HG02571 (cell line): Measurements from ENCODE around the gene CELF5.
"Not testable (repeated sequence)": the region's sequence is repeated elsewhere in the genome, so short reads cannot be mapped to it uniquely, and the experiment has no call there.

Experiments
- ATAC-seq: cut with Tn5 transposase; IDR thresholded peaks from one replicate; pipeline ENCODE4 v1.9.1; 2021; ENCODE audit warnings: mild to moderate bottlenecking, moderate library complexity; ENCODE audit not compliant: unreplicated experiment

CELF5 gene

DNA sequence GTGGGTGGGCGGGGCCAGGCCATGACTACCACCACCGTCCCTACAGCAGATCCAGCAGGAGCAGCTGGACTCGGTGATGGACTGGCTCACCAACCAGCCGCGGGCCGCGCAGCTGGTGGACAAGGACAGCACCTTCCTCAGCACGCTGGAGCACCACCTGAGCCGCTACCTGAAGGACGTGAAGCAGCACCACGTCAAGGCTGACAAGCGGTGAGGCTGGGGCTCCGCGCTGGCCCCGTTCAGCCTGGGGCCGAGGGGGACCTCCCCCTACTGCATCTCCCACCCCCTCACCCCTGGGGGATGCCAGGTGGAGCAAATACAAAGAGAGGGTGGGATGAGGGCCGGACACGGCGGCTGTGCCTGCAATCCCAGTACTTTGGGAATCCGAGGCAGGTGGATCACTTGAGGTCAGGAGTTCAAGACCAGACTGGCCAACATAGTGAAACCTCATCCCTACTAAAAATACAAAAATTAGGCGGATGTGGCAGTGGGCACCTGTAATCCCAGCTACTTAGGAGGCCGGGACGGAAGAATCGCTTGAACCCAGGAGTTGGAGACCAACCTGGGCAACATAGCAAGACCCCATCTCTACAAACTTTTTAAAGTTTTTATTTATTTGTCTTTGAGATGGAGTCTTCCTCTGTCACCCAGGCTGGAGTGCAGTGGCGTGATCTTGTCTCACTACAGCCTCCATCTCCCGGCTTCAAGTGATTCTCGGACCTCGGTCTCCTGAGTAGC, 18.1 kb upstream of the CELF5 start:
- ATAC-seq, result no peak

DNA sequence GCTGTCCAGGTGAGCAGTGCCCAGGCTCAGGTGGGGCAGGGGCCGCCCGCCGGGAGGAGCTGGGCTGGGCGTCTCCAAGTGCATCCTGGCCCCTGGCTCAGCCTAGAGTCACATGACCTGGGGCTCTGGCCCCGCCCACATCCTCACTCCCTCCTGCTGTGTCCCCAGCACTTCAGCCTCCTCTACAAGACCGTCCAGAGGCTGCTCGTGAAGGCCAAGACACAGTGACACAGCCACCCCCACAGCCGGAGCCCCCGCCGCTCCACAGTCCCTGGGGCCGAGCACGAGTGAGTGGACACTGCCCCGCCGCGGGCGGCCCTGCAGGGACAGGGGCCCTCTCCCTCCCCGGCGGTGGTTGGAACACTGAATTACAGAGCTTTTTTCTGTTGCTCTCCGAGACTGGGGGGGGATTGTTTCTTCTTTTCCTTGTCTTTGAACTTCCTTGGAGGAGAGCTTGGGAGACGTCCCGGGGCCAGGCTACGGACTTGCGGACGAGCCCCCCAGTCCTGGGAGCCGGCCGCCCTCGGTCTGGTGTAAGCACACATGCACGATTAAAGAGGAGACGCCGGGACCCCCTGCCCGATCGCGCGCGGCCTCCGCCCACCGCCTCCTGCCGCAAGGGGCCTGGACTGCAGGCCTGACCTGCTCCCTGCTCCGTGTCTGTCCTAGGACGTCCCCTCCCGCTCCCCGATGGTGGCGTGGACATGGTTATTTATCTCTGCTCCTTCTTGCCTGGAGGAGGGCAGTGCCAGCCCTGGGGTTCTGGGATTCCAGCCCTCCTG, 16.8 kb upstream of the CELF5 start:
- ATAC-seq, result no peak

DNA sequence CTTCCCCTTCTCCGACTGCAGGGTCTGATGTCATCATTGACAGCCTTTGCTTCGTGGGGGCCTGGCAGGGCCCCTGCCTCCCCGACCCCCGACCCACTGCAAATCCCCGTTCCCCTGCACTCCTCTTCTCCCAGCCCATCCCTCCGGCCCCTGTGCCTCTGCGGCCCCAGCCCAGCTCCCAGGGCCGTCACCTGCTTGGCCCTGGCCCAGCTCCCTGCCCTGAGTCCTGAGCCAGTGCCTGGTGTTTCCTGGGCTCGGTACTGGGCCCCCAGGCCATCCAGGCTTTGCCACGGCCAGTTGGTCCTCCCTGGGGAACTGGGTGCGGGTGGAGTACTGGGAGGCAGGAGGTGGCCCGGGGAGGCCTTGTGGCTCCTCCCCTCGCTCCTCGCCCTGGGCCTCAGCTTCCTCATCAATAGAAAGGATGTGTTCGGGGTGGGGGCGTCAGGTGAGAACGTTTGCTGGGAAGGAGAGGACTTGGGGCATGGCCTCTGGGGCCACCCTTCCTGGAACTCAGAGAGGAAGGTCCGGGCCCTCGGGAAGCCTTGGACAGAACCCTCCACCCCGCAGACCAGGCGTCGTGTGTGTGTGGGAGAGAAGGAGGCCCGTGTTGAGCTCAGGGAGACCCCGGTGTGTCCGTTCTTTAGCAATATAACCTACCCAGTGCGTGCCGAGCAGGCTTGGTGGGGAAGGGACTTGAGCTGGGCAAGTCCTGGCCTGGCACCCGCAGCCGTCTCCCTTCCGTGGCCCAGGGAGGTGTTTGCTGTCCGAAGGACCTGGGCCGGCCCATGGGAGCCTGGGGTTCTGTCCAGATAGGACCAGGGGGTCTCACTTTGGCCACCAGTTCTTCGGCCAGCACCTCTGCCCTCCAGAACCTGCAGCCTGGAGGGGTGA, 15.9 kb upstream of the CELF5 start:
- ATAC-seq, result no peak

DNA sequence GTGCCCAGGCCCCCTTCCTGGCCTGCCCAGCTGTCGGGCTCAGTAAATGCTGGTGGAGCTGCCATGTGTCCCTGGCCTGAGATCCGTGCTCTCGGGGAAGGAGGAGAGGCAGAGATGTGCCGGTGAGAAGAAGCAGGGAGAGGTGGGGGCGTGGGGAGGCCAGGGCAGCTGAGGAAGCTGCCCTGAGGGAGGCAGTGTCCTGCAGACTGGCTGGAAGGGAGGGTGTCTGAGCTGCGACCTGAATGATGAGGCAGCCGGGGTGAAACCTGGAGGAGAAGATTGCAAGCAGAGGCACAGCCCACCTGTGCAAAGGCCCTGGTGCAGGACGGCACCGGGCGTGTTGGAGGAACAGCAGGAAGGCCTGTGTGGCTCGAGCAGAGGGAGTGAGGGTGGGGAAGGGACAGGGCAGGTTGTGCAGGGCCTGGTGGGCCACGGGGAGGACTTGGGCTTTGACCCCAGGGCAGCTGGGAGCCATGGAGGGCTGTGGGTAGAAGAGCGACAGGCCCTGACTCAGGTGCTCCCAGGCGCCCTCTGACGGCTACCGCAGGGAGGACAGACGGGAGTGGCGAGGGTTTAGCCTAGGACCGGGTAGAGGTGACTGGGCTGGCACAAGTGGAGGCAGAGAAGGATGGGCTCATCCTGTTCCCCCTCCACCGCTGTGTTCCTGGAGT, 14.0 kb upstream of the CELF5 start:
- no peak for ATAC-seq

DNA sequence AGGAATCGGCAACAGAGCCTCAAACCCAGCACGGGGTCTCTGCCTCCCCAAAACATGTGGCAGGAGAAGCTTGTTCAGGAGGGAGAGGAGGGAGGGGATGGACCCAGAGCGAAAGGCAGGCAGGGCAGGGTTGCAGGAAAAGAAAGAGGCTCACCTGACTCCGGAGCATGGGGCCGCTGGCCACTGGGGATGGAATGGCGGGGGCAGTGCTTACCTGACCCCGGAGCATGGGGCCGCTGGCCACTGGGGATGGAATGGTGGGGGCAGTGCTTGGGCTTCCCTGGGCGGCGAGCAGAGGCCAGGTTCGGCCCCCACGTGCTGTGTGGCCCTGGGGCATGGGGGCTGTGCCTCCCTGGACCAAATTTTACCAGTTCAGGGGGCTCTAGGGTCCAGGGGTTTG, 13.3 kb upstream of the CELF5 start:
- ATAC-seq, result no peak

DNA sequence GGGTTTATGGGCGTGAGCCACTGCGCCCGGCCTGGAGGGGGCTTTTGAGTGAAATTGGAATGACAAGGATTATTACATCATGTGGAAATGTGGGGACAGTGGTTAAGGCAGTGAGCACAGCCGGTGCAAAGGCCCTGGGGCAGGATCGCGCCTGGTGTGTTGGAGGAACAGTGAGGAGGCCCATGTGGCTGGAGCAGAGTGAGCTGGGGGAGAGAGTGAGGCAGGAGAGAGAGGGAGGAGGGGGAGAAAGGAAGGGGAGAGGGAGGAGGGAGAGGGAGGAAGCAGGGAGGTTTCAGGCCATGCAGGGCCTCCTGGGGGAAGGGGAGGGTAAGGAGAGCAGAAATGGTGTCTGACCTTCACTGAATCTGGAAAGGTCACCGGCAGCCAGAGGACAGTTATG, 11.3 kb upstream of the CELF5 start:
- ATAC-seq, result no peak

DNA sequence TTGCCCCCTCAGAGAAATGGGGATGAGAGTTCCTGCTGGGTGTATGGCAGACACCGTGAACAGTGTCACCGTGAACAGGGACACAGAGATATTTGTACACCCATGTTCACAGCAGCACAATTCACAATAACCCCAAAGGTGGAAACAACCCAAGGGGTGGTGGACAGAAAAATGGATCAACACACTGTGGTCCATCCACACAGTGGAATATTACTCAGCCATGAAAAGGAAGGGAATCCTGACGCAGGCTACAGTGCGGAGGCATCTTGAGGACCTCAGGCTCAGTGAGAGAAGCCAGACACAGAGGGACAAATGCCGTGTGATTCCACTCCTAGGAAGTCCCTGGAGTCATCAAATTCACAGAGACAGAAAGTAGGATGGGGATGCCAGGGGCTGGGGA, 7.6 kb upstream of the CELF5 start:
- no peak for ATAC-seq

DNA sequence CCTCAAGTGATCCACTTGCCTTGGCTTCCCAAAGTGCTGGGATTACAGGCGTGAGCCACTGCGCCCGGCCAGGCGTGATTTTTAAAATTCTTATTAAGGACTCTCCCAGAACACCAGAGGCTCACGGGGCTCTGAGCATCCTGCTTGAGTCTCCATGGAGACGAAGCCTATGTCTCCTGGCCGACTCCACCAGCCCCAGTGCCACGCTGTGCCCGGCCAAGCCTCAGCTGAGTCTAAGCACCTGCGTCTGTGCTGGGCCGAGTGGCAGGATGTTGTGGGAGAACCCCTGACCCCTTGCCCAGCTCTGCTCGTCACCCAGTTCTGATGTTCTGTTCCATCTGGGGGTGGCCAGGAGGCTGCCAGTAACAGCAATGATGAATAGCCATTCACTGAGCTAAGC, 3.9 kb upstream of the CELF5 start:
- no peak for ATAC-seq

DNA sequence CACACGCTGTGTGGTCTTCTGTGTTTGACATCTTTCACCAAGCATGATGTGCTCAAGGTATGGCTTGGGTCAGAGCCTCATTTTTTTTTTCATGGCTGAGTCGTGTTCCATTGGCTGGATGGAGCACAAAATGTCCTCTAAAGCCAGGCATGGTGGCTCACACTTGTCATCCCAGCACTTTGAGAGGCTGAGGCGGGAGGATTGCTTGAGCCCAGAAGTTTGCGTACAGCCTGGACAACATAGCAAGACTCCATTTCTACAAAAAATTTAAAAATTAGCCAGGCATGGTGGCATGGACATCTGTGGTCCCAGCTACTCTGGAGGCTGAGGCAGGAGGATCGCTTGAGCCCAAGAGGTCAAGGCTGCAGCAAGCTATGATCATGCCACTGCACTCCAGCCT, 2.9 kb upstream of the CELF5 start:
- not testable (repeated sequence) for ATAC-seq

DNA sequence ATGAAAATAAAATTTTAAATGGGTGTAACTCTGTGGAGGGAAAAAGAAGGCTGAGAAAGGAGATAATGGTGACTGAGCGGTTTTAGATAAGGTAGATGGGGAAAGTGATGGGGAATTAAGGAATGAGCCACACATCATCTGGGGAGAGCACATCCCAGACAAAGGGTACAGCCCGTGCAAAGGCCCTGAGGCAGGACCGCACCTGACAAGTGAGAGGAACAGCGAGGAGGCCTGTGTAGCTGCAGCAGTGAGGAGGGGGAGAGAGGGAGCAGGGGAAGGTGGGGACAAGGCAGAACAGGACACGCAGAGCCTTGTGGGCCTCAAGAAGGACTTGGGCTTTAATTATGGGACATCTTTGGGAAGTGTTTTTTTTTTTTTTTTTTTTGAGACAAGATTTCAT, 1.8 kb upstream of the CELF5 start:
- ATAC-seq, result no peak

DNA sequence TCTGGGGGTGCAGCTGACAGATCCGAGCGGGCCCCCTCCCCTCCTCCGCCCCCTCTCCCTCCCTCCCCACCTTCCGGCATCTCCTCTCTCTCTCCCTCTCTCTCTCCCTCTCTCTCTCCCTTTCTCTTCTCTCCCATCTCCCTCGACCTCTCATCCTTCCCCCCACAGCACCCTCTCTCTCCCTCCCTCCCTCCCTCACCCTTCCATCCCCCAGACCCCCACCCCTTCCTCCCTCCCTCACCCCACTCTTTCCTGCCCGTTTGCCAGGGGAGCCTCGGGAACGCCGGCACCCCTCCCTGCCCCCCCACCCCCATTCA, 666 bp downstream of the CELF5 start:
- ATAC-seq, result no peak

DNA sequence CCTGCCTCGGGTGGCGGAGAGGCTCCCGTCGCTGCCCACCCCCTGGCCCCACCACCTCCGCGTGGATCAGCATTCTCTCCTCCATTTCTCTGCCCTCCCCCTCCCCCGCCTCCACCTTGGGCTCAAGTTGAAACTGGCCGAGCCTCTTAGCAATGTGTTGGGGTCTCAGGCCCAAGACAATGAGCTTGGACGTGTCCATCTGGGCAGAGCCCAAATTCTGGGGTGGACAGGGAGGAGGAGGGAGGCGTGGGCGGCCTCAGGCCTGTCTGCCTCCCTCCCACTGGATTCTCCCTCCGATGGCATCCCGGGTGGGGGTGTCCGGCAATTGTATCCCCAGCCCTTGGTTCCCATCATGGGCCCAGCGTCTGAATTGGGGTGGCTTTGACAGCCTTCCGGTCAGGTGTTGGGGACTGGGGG, 1.2 kb downstream of the CELF5 start:
- ATAC-seq, result no peak

DNA sequence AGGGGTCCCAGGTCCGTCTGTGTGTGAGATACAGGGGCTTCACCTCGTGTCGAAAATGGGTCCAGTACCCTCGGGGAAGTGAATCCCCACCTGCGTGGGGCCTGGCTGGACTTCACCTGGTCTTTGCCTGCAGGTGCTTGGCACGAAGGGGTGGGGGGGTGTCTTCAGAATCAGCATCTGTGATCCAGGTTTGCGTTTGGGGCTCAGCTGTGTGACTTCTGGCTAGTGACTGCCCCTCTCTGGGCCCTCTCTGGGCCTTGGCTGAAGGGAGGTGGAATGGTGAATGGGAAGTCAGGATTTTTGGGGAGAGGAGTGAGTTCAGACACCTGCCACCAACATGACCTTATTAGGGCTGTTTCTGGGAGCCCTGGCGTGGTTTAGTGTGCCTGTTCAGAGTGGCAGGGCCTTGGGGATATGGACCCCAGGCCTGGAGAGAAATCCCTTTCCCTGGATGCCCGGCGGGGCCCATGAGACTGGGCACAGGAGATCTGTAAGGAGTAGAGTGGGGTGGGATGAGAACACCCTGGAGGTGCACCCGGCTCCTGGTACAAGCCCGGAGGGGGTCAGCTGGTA, 2.7 kb downstream of the CELF5 start:
- no peak for ATAC-seq

DNA sequence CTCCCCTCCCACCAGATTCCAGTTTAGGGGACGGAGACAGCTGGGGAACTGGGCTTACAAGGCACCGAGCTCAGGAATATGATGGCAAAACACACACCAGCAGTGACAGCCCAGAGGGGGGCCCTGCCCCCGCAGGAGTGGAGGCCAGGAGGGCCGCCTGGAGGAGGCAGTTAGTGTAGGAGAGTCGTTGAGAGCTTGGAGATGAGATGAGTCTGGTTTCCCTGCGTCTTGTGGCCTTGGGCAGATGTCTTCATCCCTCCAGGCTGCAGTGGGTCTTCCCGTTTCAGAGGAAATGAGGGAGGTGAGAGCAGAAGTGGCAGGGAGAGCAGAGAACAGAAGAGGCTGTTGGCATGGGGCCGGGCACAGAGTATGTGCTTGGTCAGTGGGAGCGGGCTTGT, 4.9 kb downstream of the CELF5 start:
- ATAC-seq, result no peak

DNA sequence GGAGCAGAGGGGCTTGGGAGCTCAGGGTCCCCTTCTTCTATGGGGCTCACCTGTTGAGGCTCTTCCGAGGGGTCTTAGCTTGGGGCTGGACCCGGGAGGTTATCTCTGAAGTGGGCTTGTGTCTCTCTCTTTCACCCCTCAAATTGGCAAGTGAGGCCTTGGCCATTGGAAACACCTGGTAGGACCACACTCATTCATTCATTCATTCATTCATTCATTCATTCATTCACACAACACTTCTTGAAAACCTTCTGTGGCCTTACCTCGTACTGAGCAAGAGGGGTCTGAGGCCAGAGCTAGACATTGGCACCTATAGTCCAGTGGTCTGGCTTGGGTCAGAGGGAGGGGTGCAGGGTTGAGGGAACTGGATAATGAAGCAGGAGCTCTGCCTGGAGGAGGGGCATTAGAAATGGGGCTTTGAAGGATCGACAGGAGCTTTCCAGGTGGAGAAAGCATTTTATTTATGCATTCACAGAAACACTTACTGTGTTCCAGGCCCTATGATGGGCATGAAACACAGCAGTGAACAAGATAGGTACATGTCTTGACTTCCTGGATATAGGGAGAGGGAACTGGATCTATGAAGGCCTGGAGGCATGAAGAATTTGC, 5.5 kb downstream of the CELF5 start:
- no peak for ATAC-seq

DNA sequence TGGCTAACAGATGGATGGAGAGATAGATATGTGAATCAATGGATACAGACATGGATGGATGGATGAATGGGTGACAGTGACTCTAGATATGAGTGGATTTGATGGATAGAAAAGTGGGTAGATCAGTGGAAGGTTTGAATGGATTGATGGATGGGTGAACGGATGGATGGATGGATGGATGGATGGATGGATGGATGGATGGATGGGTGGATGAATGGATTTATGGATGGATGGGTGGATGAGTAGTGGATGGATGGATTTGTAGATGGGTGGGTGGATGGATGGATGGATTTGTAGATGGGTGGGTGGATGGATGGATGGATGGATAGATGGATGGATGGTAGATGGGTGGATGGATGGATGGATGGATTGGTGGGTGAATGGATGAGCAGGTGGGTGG, 6.8 kb downstream of the CELF5 start:
- no peak for ATAC-seq

DNA sequence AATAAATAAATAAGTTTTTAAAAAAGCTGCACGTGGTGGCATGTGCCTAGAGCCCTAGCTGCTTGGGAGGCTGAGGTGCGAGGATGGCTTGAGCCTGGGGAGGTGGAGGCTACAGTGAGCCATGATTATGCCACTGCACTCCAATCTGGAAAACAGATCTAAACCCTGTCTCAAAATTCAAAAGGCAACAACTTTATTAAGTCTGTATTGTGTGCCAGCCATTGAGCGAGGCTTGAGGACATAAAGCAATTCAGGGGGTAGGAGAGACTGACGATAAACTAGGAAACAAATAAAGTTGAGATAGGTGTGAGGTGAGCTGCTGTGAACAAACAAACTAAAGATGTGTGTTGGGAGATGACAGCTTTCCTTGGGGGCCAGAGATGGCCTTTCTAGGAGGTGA, 8.7 kb downstream of the CELF5 start:
- no peak for ATAC-seq

DNA sequence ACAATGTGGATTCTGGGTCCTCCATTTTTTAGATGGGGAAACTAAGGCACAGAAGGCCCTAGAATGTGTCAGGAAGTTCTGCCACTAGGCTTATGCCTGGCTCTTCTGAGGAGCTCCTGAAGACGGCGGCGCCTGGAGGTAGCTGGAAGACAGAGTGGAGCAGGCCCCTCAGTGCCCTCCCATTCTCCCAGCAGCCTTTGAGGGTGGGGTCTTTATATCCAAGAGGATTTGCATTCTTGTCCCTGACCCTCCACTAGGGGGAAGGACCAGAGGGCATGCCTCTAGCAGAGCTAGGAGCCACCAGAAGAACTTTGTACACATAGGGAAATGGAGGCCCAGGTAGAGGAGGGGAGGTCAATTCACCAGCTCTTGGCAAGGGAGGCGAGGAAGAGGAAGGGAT, 9.4 kb downstream of the CELF5 start:
- ATAC-seq, result no peak

DNA sequence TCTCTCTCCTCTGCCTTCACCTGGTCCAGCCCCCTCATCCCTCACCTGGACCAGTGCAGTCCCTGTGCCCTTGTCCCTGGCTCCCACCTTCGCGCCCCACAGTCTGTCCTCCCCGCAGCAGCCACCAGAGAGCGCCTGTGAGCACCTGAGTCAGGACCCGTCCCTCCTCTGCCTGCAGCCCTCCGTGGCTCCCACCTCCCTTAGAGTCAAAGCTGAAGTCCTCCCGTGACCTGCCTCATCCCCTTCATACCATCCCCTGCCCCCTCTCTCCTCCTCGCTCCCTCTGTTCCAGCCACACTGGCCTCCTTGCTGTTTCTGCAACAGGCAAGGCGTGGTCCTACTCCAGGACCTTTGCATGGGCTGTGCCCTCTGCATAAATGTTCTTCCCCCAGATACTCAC, 10.3 kb downstream of the CELF5 start:
- ATAC-seq, result no peak

DNA sequence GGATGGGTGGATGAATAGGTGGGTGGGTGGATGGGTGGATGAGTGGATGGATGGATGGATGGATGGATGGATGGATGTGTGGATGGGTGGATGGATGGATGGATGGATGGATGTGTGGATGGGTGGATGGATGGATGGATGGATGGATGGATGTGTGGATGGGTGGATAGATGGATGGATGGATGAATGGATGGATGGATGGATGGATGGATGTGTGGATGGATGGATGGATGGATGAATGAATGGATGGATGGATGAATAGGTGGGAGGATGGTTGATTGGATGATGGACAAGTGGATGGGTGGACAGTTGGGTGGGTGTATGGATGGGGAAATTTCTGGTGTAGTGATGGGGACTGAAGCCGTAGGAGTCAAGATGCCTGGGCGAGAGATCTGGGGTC, 11.1 kb downstream of the CELF5 start:
- ATAC-seq, result not testable (repeated sequence)
